ENCODE measurements around the gene SCD5.
A peak's percentile ranks its signal among the peaks of the same experiment; 100 is the strongest.

SCD5 gene

GRCh38 chr4:82758701-82759685 is 39.6 kb downstream of the SCD5 start:
- DNase-seq = peak; percentile 81

- DNase-seq = no peak
Measured at GRCh38 chr4:82756061-82756460, 42.5 kb downstream of the SCD5 start.

GRCh38 chr4:82755650-82756049 is 42.9 kb downstream of the SCD5 start:
- DNase-seq = no peak

GRCh38 chr4:82754513-82755165 is 44.0 kb downstream of the SCD5 start:
- no peak for DNase-seq

- DNase-seq = peak; percentile 83
Measured at GRCh38 chr4:82753725-82754410, 44.7 kb downstream of the SCD5 start.

- no peak for DNase-seq
Measured at GRCh38 chr4:82753238-82753637, 45.4 kb downstream of the SCD5 start.

- DNase-seq = no peak
Measured at GRCh38 chr4:82748810-82749470, 49.7 kb downstream of the SCD5 start.

GRCh38 chr4:82747686-82748575 is 50.7 kb downstream of the SCD5 start:
- peak; percentile 32 for DNase-seq

- DNase-seq = no peak
Measured at GRCh38 chr4:82746705-82747574, 51.7 kb downstream of the SCD5 start.

GRCh38 chr4:82745173-82745842 is 53.3 kb downstream of the SCD5 start:
- no peak for DNase-seq

GRCh38 chr4:82744284-82744968 is 54.2 kb downstream of the SCD5 start:
- DNase-seq = peak; percentile 64

- no peak for DNase-seq
Measured at GRCh38 chr4:82741188-82741587, 57.4 kb downstream of the SCD5 start.

GRCh38 chr4:82739287-82740190 is 59.1 kb downstream of the SCD5 start:
- DNase-seq = no peak

- DNase-seq = no peak
Measured at GRCh38 chr4:82737354-82737753, 61.2 kb downstream of the SCD5 start.

GRCh38 chr4:82733636-82734035 is 65.0 kb downstream of the SCD5 start:
- DNase-seq = no peak

GRCh38 chr4:82728301-82728700 is 70.3 kb downstream of the SCD5 start:
- no peak for DNase-seq

- no peak for DNase-seq
Measured at GRCh38 chr4:82726596-82726995, 72.0 kb downstream of the SCD5 start.

- no peak for DNase-seq
Measured at GRCh38 chr4:82721819-82722423, 76.7 kb downstream of the SCD5 start.
